ENCODE results near the gene TSPAN8.
"Not testable (repeated sequence)": the region's sequence is repeated elsewhere in the genome, so short reads cannot be mapped to it uniquely, and the experiment has no call there.

The TSPAN8 gene

DNA sequence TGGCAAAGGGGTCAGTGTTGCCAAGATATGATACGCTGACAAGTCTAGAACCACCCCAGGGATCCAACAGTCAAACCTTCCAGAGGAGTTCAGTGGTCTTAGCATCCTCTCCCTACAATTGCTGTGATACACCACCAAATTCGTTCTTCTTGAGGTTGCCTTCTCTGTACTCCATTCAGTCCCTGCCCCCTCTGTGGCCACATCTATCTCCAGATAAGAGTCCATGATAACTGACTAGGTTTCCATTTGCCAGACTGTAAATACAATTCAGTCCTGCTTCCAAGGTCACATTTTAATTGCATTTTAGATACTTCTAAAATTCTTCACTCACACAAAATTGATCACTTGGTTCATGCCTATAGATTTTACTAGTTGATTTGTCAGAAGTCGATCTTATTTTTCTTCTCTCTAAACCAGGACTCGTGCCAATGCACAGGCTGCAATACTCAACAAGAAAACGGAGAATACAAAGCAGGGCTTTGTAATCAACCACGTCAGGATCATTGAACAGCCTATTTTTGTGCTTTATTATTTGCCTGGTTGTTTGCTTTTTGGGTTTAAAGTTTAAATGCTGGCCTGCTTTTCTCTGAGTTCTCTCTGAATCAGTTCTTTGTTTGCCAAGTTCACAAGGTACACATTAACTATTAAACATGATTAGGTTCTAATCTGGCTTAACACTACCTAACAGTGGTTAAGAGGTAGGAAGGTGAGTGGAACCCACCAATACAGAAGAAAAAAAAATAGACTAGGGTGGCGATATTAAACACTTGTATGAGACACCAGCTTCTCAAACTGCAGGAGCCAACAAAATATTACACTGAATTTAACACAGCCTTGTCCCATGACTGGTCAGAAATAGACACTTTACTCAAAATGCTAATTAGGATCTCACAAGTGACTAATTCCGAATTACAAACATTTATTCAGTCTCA, 5.3 kb upstream of the TSPAN8 start:
- DNase-seq = no peak

GRCh38 chr12:71161591-71161990, 3.8 kb upstream of the TSPAN8 start:
- no peak for DNase-seq

DNA sequence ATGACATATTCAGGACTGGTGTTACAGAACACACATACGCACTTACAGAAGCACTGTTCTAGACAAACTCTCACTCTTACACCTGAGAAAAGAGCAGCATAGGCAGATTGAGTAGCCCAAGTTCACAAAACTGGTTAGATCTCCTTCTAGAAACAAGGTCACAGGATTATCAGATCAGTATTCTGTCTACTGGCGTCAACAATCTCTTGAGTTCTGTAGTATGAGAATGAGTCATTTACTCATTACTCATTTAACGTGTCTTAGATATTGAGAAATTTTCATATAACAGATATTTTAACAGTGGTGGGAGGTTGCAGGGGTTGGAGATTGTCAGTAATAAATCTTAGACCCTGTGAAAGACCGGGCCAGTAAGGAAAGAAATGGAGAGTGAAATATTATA, 2.8 kb upstream of the TSPAN8 start:
- DNase-seq = no peak

GRCh38 chr12:71159878-71160277, 2.1 kb upstream of the TSPAN8 start:
- no peak for DNase-seq

DNA sequence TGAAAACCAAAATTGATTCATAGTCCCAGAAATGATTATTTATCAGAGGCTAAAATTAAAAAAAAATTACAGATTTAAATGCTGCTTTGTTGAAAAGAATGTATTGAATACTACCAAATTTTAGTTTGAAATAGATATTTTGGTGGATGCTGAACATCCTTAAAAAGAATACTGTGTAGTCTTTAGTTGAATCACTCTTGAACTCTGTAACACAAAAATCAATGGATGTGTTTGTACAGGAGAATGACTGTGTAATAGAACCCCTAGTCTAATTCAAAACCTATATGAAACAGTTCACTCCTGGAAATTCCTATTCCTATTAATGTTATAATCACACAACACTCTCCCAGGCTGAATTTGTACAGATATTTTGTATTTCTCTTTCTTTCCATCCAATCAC, 1.5 kb upstream of the TSPAN8 start:
- no peak for DNase-seq

DNA sequence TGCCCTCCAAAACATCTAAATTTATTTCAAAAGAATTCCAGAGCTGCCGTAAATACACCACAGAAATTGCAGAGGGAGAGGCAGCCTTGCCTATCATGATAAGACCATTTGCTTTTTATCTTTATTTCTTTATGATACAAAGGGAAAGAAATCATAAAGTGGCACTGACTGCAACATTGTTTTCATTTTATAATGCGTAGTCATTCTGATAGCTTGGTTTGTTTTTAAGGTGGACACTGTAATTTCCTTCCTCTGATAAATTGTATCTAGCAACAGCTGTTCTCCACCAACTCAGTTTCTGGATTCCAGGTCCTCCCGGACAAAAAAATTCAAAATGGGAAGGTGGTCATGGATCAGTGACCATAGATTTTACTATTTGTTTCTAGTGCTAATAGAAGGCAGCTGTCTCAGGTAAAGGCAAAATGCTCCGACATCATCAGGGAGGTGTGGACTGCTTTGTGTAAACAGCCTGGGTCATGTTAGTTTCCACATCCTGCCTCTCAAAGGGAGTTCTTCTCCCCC, 623 bp upstream of the TSPAN8 start:
- no peak for DNase-seq

- DNase-seq = no peak
Measured at GRCh38 chr12:71155225-71155624, 2.6 kb downstream of the TSPAN8 start.

DNA sequence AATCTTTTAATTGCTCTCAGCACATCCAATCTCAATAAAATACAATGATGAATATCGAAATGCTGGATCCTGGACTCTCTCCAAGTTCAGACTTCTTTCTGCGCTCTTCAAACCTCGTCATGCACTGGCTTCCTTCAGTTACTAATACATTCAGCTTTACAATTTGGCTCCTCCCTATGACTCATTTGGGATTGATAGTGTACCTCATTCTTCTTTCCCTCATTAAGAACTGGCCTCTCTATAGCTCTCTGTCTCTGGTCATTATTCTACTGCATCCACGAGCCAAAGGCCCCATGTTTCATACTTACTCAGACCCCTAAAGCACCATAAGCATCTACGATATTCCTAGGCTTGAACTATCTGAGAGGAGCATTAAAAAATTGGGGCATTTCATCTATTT, 4.9 kb downstream of the TSPAN8 start:
- no peak for DNase-seq

DNA sequence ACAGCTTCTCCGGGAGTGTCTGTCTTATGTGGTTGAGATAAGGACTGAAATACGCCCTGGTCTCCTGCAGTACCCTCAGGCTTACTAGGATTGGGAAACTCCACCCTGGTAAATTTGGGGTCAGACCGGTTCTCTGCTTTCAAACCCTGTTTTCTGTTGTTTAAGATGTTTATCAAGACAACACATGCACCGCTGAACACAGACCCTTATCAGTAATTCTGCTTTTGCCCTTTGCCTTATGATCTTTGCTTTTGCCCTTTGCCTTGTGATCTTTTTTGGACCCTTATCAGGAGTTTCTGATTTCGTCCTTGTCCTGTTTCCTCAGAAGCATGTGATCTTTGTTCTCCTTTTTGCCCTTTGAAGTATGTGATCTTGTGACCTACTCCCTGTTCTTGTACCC, 7.8 kb downstream of the TSPAN8 start:
- not testable (repeated sequence) for DNase-seq

- DNase-seq = no peak
Measured at GRCh38 chr12:71144682-71145081, 13.1 kb downstream of the TSPAN8 start.

DNA sequence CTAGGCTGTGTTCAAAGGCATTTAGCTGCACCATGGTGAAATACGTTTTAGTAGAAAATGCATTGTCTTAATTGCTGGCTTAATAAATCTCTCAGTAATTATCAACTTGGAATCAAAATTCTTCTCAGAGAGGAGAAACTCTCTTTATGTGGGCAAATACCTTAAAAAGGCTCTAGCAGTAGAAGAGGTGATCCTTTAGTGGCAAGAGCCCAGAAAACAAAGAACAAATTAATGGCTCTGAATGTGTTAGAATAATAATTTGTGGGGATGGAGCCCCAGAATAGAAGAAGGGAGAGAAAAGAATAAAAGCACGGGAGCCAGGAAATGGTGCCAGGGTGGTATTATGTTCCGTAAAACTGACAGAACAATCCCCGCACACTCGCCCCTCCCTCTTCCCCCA, 14.8 kb downstream of the TSPAN8 start:
- DNase-seq = no peak

DNA sequence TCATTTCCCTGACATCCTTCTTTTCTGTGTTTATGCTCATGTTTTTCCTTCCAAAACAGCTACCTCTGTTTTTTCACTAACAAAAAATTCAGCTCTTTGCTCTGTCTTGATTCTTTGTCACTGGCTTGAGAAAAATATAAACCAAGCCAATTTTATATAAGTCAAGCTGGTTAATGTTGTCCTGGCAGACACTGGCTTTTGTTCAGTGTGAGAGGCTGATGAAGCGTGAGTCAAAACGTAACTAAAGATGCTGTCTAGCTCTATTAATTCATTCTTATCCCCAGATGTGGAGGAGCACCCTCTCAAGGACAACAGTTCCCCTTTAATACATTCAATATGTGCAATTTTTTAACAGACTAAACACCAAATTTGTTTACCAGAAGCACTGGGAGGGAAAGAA, 15.8 kb downstream of the TSPAN8 start:
- no peak for DNase-seq

GRCh38 chr12:71141378-71141926, 16.3 kb downstream of the TSPAN8 start:
- DNase-seq = no peak

GRCh38 chr12:71139153-71139735, 18.6 kb downstream of the TSPAN8 start:
- DNase-seq = no peak

GRCh38 chr12:71138011-71138410, 19.8 kb downstream of the TSPAN8 start:
- DNase-seq = no peak

DNA sequence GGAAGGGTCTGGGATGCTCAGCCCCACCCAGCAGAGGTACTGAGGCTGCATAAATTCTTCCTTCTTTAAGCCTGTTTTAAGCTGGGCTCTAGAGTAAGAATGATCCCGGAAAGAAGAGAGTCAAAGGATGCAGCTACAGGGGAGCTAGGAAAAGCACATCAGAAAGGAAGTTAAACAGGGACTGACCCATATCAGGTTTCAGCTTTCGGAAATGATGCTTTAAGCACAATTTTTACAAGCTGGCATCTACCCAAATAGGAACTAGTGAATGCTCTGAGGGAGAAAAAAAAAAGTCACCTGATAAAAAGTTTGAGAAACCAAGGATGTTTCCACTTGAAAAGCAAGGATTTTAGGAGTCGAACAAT, 22.0 kb downstream of the TSPAN8 start:
- no peak for DNase-seq

- DNase-seq = no peak
Measured at GRCh38 chr12:71135077-71135811, 22.6 kb downstream of the TSPAN8 start.

- no peak for DNase-seq
Measured at GRCh38 chr12:71134405-71134804, 23.4 kb downstream of the TSPAN8 start.

GRCh38 chr12:71130521-71131069, 27.2 kb downstream of the TSPAN8 start:
- DNase-seq = no peak

DNA sequence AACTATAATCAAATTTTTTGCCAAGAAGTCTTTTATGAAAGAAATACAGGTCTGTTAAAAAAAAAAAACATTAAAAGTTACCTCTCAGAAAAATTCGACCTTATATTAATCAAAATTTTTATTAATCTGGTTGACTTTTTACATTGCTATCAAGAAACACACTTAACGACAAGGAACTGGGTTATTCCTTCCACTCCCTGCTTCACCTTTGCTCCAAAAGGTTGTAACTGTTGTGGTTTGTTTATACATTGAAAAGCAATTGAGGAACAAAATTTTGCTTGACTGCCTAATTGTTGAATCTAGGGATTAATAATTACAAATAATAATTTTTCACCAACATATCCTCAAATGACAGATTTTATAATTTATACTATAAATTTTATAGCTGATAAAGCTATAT, 28.4 kb downstream of the TSPAN8 start:
- DNase-seq = no peak

GRCh38 chr12:71128191-71128788, 29.5 kb downstream of the TSPAN8 start:
- DNase-seq = peak; percentile 70

DNA sequence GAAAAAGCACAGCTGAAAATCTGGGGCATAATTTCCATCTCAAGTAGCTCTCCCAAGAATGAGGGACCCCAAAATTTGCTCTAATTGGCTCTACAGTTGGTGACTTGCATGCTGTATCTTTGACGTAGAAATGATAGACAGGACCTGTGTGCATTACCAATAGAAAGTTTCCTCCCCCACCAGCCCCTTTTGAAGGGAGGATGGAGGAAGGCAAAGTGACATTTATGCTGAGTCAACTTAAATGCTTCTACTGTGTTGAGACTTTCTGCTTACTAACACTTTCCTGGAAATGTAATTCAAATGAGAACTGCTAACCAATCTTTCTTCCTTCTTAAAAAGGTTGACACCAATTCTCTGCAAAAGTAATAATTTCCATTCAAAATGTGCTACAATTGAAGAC, 31.9 kb downstream of the TSPAN8 start:
- DNase-seq = no peak

- peak; percentile 40 for DNase-seq
Measured at GRCh38 chr12:71125515-71125914, 32.3 kb downstream of the TSPAN8 start.

Measured in fibroblast of skin of right quadriceps (primary cell).